ENCODE results near the gene ZBTB34. TPM values are rescaled to one million over a fixed set of nuclear protein-coding genes. Genes with fewer than 3 reads are reported as not detected.
A peak's percentile ranks its signal among the peaks of the same experiment; 100 is the strongest.
"Not testable (repeated sequence)": the region's sequence is repeated elsewhere in the genome, so short reads cannot be mapped to it uniquely, and the experiment has no call there.

Gene ZBTB34
- 2.7 TPM in 2 replicates for total RNA-seq (2014; rRNA removed; shearing (Covaris generic))
- polyA plus RNA-seq (2015; cell fraction: cytosol; rRNA removed), result 3.7 and 3.9 TPM in 2 replicates
- 8.1 and 8.6 TPM in 2 replicates for polyA plus RNA-seq (2015; cell fraction: nucleus; rRNA removed)

- DNase-seq (ENCODE audit: low read depth), result peak; percentile 44
Observed at GRCh38 chr9:126860077-126860756, at the start of gene ZBTB34. Gene ZBTB34 (plus strand): TSS chr9:126860639. CDS start chr9:126879400, 18,761 bp downstream.

GRCh38 chr9:126813072-126813471, 47.4 kb upstream of the ZBTB34 start:
- no peak for DNase-seq (ENCODE audit: low read depth)

GRCh38 chr9:126814091-126814490, 46.3 kb upstream of the ZBTB34 start:
- no peak for DNase-seq (ENCODE audit: low read depth)

GRCh38 chr9:126817615-126818014, 42.8 kb upstream of the ZBTB34 start:
- DNase-seq (ENCODE audit: low read depth), result not testable (repeated sequence)

- DNase-seq (ENCODE audit: low read depth), result no peak
Observed at GRCh38 chr9:126818482-126818881, 42.0 kb upstream of the ZBTB34 start.

GRCh38 chr9:126819482-126819881, 41.0 kb upstream of the ZBTB34 start:
- DNase-seq (ENCODE audit: low read depth), result no peak

GRCh38 chr9:126822278-126822677, 38.2 kb upstream of the ZBTB34 start:
- no peak for DNase-seq (ENCODE audit: low read depth)

- no peak for DNase-seq (ENCODE audit: low read depth)
Observed at GRCh38 chr9:126822873-126823272, 37.6 kb upstream of the ZBTB34 start.

- not testable (repeated sequence) for DNase-seq (ENCODE audit: low read depth)
Observed at GRCh38 chr9:126824052-126824451, 36.4 kb upstream of the ZBTB34 start.

- no peak for DNase-seq (ENCODE audit: low read depth)
Observed at GRCh38 chr9:126827227-126827626, 33.2 kb upstream of the ZBTB34 start.

GRCh38 chr9:126829035-126829434, 31.4 kb upstream of the ZBTB34 start:
- no peak for DNase-seq (ENCODE audit: low read depth)

GRCh38 chr9:126830827-126831226, 29.6 kb upstream of the ZBTB34 start:
- DNase-seq (ENCODE audit: low read depth), result no peak

GRCh38 chr9:126832440-126832839, 28.0 kb upstream of the ZBTB34 start:
- DNase-seq (ENCODE audit: low read depth), result no peak

- no peak for DNase-seq (ENCODE audit: low read depth)
Observed at GRCh38 chr9:126833020-126833419, 27.4 kb upstream of the ZBTB34 start.

- no peak for DNase-seq (ENCODE audit: low read depth)
Observed at GRCh38 chr9:126833710-126834345, 26.6 kb upstream of the ZBTB34 start.

- DNase-seq (ENCODE audit: low read depth), result no peak
Observed at GRCh38 chr9:126834672-126835071, 25.8 kb upstream of the ZBTB34 start.

GRCh38 chr9:126836216-126836615, 24.2 kb upstream of the ZBTB34 start:
- no peak for DNase-seq (ENCODE audit: low read depth)

GRCh38 chr9:126838055-126838811, 22.2 kb upstream of the ZBTB34 start:
- DNase-seq (ENCODE audit: low read depth), result no peak

- DNase-seq (ENCODE audit: low read depth), result no peak
Observed at GRCh38 chr9:126838895-126839294, 21.5 kb upstream of the ZBTB34 start.

- DNase-seq (ENCODE audit: low read depth), result no peak
Observed at GRCh38 chr9:126839301-126839700, 21.1 kb upstream of the ZBTB34 start.

- no peak for DNase-seq (ENCODE audit: low read depth)
Observed at GRCh38 chr9:126842220-126842842, 18.1 kb upstream of the ZBTB34 start.
